ENCODE data around the gene HSH2D.

DNA sequence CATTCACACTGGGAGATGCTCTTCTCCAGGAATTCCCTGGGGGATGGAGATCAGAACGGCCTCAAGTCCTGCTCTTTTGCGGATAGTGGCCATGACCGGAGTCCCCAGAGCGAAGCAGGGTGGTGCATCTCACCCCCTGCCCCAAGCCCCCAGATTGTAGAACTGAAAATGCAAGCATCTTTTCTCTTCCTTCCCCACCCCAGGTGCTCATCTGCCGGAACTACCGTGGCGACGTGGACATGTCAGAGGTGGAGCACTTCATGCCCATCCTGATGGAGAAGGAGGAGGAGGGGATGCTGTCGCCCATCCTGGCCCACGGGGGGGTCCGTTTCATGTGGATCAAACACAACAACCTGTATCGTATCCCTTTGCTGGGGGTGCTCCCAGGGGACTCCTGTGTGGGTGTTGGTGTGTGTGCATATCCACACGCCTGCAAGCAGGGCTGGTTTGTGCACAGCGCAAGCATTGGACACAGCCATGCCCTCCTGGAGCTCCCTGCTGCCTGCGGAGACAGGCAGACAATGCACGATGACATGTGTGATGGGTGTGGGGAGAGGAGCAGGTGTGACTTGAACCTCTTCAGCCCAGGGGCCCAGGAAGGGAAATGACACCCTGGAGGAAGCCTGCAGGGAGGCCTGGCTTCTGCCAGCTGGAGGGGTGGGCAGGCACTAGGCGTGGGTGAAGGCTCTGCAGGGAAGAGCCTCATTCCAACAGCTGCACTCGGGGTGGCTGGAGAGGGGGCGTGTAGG, 59.9 kb downstream of the HSH2D start:
- TF ChIP-seq, protein P1, sequence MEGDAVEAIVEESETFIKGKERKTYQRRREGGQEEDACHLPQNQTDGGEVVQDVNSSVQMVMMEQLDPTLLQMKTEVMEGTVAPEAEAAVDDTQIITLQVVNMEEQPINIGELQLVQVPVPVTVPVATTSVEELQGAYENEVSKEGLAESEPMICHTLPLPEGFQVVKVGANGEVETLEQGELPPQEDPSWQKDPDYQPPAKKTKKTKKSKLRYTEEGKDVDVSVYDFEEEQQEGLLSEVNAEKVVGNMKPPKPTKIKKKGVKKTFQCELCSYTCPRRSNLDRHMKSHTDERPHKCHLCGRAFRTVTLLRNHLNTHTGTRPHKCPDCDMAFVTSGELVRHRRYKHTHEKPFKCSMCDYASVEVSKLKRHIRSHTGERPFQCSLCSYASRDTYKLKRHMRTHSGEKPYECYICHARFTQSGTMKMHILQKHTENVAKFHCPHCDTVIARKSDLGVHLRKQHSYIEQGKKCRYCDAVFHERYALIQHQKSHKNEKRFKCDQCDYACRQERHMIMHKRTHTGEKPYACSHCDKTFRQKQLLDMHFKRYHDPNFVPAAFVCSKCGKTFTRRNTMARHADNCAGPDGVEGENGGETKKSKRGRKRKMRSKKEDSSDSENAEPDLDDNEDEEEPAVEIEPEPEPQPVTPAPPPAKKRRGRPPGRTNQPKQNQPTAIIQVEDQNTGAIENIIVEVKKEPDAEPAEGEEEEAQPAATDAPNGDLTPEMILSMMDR (conservative IDR thresholded peaks at IDR 0.05): no peak
- TF ChIP-seq EZH2 (IDR thresholded peaks at IDR 0.05; ENCODE audit: low read depth): no peak

Data from PC-9 (cell line).